Frontal cortex (tissue), 4 donors: ENCODE results near the gene DNASE2B. TPM values are rescaled to one million over a fixed set of nuclear protein-coding genes. Genes with fewer than 3 reads are reported as not detected.
"Not testable (repeated sequence)": the region's sequence is repeated elsewhere in the genome, so short reads cannot be mapped to it uniquely, and the experiment has no call there.

Experiments
- DNase-seq, 2 donors: peaks; one replicate each; pipeline ENCODE4 v3.0.0; 2012; ENCODE audit warnings: low spot score in 2 of 2
- FAIRE-seq: peaks from 2 replicates; lab custom pipeline; 2012; peaks lifted over from hg19 to GRCh38; lab: Jason Lieb, UNC
- total RNA-seq: library from RNA; depleted of rRNA; stranded (reverse); fragments of >200 nt; gene quantifications from one replicate; pipeline ENCODE4 v1.2.3, GENCODE V29; 2014
- donor health status: control.
- donor health status: control.
- donor health status: control.

Gene DNASE2B
- total RNA-seq, 1 donor from 2014 or later: not detected

GRCh38 chr1:84442256-84442655 lies 44.0 kb downstream of the DNASE2B start:
- FAIRE-seq (peak; percentile 55), DNase-seq (peak; percentile 24 to 35)

GRCh38 chr1:84442747-84443646 lies 44.7 kb downstream of the DNASE2B start:
- FAIRE-seq: not testable (repeated sequence)

GRCh38 chr1:84448704-84449103 lies 50.4 kb downstream of the DNASE2B start:
- not testable (repeated sequence) for DNase-seq, FAIRE-seq

More at GRCh38 chr1:84442747-84443646, 44.7 kb downstream of the DNASE2B start:
- not testable (repeated sequence) for DNase-seq

GRCh38 chr1:84450910-84451309 lies 52.6 kb downstream of the DNASE2B start:
- DNase-seq: no peak
- FAIRE-seq: no peak

GRCh38 chr1:84452436-84452835 lies 54.2 kb downstream of the DNASE2B start:
- no peak for FAIRE-seq
- DNase-seq: no peak

- FAIRE-seq (no peak), DNase-seq (no peak)
Observed at GRCh38 chr1:84462118-84462517, 63.8 kb downstream of the DNASE2B start.

Other genes with a start within 250 kb of the DNASE2B start
- gene SAMD13, start 96.8 kb upstream of the DNASE2B start, total RNA-seq: 5.3 TPM
- 28.5 TPM for gene RPF1, start 80.8 kb downstream of the DNASE2B start, total RNA-seq
- 1.2 TPM for gene SPATA1, start 107.9 kb downstream of the DNASE2B start, total RNA-seq
- gene GNG5, start 108.1 kb downstream of the DNASE2B start, total RNA-seq: 3.3 TPM
- gene CTBS, start 176.0 kb downstream of the DNASE2B start, total RNA-seq: 2.0 TPM